NCI-H526 (cell line): Measurements from ENCODE around the gene ANKHD1.
"Not testable (repeated sequence)": the region's sequence is repeated elsewhere in the genome, so short reads cannot be mapped to it uniquely, and the experiment has no call there.

Experiments
- DNase-seq, 2 experiments: peaks; one replicate each; lab custom pipeline; 2025; lab: John Stamatoyannopoulos, UW

ANKHD1 gene

GRCh38 chr5:140564196-140565023, 162.8 kb downstream of the ANKHD1 start, which contains the start of the genes APBB3 and SLC35A4:
Gene APBB3, minus strand, starts transcription at chr5:140564598. Its CDS starts 353 bp downstream, at chr5:140564245.
Gene SLC35A4, plus strand, starts transcription at chr5:140564828. Its CDS starts 2,342 bp downstream, at chr5:140567170.
- peak; percentile 97 to 98 for DNase-seq

GRCh38 chr5:140565024-140565779, 163.6 kb downstream of the ANKHD1 start:
- DNase-seq = no peak

GRCh38 chr5:140565780-140566095, 164.1 kb downstream of the ANKHD1 start:
- no peak for DNase-seq

- DNase-seq = no peak
Observed at GRCh38 chr5:140566665-140567064, 165.0 kb downstream of the ANKHD1 start.

GRCh38 chr5:140567136-140567818, 165.6 kb downstream of the ANKHD1 start:
- no peak for DNase-seq

GRCh38 chr5:140567871-140568270, 166.2 kb downstream of the ANKHD1 start:
- DNase-seq = no peak

GRCh38 chr5:140568443-140569063, 166.9 kb downstream of the ANKHD1 start:
- DNase-seq = no peak

GRCh38 chr5:140569197-140569596, 167.6 kb downstream of the ANKHD1 start:
- no peak for DNase-seq

GRCh38 chr5:140570058-140570457, 168.4 kb downstream of the ANKHD1 start:
- DNase-seq = no peak

GRCh38 chr5:140570488-140570887, 168.9 kb downstream of the ANKHD1 start:
- DNase-seq = no peak

- DNase-seq = no peak
Observed at GRCh38 chr5:140571105-140571504, 169.5 kb downstream of the ANKHD1 start.

- DNase-seq = no peak
Observed at GRCh38 chr5:140573683-140574082, 172.1 kb downstream of the ANKHD1 start.

- no peak for DNase-seq
Observed at GRCh38 chr5:140574165-140574564, 172.5 kb downstream of the ANKHD1 start.

GRCh38 chr5:140575309-140575708, 173.7 kb downstream of the ANKHD1 start:
- peak; percentile 10 to 59 for DNase-seq

- DNase-seq = no peak
Observed at GRCh38 chr5:140576776-140577201, 175.2 kb downstream of the ANKHD1 start.

- not testable (repeated sequence) for DNase-seq
Observed at GRCh38 chr5:140579188-140579747, 177.6 kb downstream of the ANKHD1 start.

- DNase-seq = no peak
Observed at GRCh38 chr5:140587495-140587894, 185.9 kb downstream of the ANKHD1 start.

GRCh38 chr5:140588311-140589070, 186.9 kb downstream of the ANKHD1 start:
- no peak for DNase-seq
